ENCODE measurements around the gene DENND1A. TPM values are rescaled to one million over a fixed set of nuclear protein-coding genes. Genes with fewer than 3 reads are reported as not detected.

Gene DENND1A
- total RNA-seq, 3 donors from 2014 or later: 18.4 to 21.3 (median 20.1) TPM

- no peaks in the 10 kb centered on the region for H3K4me1 ChIP-seq
- H3K27ac ChIP-seq: no peak overlapping the region
- H3K4me3 ChIP-seq: no peak overlapping the region
- intact Hi-C loops (cut with DNase I; ENCODE audit: low total_unique reads): no loop called here
- no peaks in the 10 kb centered on the region for H3K27me3 ChIP-seq
- no peaks in the 10 kb centered on the region for H3K9me3 ChIP-seq
- TF ChIP-seq POLR2A (IDR thresholded peaks at IDR 0.05) (no peak), POLR2AphosphoS5 (IDR thresholded peaks at IDR 0.05) (no peak), CTCF (IDR thresholded peaks at IDR 0.05) (no peak)
- no peak for DNase-seq (ENCODE audit: low spot score in 2 of 2)
- H3K36me3 ChIP-seq: no peaks in the 10 kb centered on the region
Observed at GRCh38 chr9:123341816-123342215, 588.1 kb downstream of the DENND1A start.

GRCh38 chr9:123339666-123340510 is 590.0 kb downstream of the DENND1A start:
- intact Hi-C loops (cut with DNase I; ENCODE audit: low total_unique reads): no loop called here
- H3K4me3 ChIP-seq: peak overlapping the region in 2 of 3 donors; percentile 23 to 35
- H3K27ac ChIP-seq: no peak overlapping the region
- H3K36me3 ChIP-seq: no peaks in the 10 kb centered on the region
- peaks cover 0 to 6% of the 10 kb centered on the region in 2 donors for H3K4me1 ChIP-seq
- no peaks in the 10 kb centered on the region for H3K9me3 ChIP-seq
- TF ChIP-seq POLR2A (IDR thresholded peaks at IDR 0.05) (no peak), POLR2AphosphoS5 (IDR thresholded peaks at IDR 0.05) (no peak), CTCF (IDR thresholded peaks at IDR 0.05) (no peak)
- no peaks in the 10 kb centered on the region for H3K27me3 ChIP-seq
- no peak for DNase-seq (ENCODE audit: low spot score in 2 of 2)

- no peak for DNase-seq (ENCODE audit: low spot score in 2 of 2)
- Histone ChIP-seq H3K27ac (no peak overlapping the region), H3K4me3 (peak overlapping the region in 2 of 3 donors; percentile 23 to 35), H3K27me3 (no peaks in the 10 kb centered on the region), H3K36me3 (no peaks in the 10 kb centered on the region), H3K4me1 (peaks cover 0 to 6% of the 10 kb centered on the region in 2 donors), H3K9me3 (no peaks in the 10 kb centered on the region)
- intact Hi-C loops (cut with DNase I; ENCODE audit: low total_unique reads): no loop called here
- TF ChIP-seq POLR2A (IDR thresholded peaks at IDR 0.05): no peak
- no peak for TF ChIP-seq POLR2AphosphoS5 (IDR thresholded peaks at IDR 0.05)
- no peak for TF ChIP-seq CTCF (IDR thresholded peaks at IDR 0.05)
Observed at GRCh38 chr9:123338710-123339665, 590.9 kb downstream of the DENND1A start.

- Histone ChIP-seq H3K4me1 (peaks cover 0 to 6% of the 10 kb centered on the region in 2 donors), H3K4me3 (no peak overlapping the region), H3K36me3 (no peaks in the 10 kb centered on the region), H3K27me3 (no peaks in the 10 kb centered on the region), H3K27ac (no peak overlapping the region), H3K9me3 (no peaks in the 10 kb centered on the region)
- DNase-seq (ENCODE audit: low spot score in 2 of 2): no peak
- TF ChIP-seq POLR2AphosphoS5 (IDR thresholded peaks at IDR 0.05): no peak
- intact Hi-C loops (cut with DNase I; ENCODE audit: low total_unique reads): no loop called here
Observed at GRCh38 chr9:123337971-123338370, 592.0 kb downstream of the DENND1A start.

GRCh38 chr9:123336959-123337358 is 593.0 kb downstream of the DENND1A start:
- no peaks in the 10 kb centered on the region for H3K36me3 ChIP-seq
- no peaks in the 10 kb centered on the region for H3K27me3 ChIP-seq
- no peak for TF ChIP-seq CTCF (IDR thresholded peaks at IDR 0.05)
- TF ChIP-seq POLR2AphosphoS5 (IDR thresholded peaks at IDR 0.05): no peak
- TF ChIP-seq POLR2A (IDR thresholded peaks at IDR 0.05): no peak
- H3K4me3 ChIP-seq: no peak overlapping the region
- intact Hi-C loops (cut with DNase I; ENCODE audit: low total_unique reads): no loop called here
- DNase-seq (ENCODE audit: low spot score in 2 of 2): no peak
- no peaks in the 10 kb centered on the region for H3K9me3 ChIP-seq
- H3K4me1 ChIP-seq: peaks cover 0 to 6% of the 10 kb centered on the region in 2 donors
- H3K27ac ChIP-seq: no peak overlapping the region
